Liver (tissue), 3 donors: Measurements from ENCODE around the gene PATL2.

ENCODE experiments used
- EGR1 ChIP-seq, 2 donors: IDR thresholded peaks; 2 replicates each; pipeline ENCODE4 v1.6.1; 2016 to 2018; ENCODE audit warnings: antibody characterized with exemption in 2 of 2, low read depth in 2 of 2
- GABPA ChIP-seq, 2 donors: IDR thresholded peaks in 1 of 2; conservative IDR thresholded peaks in 1 of 2; 2 replicates each; pipeline ENCODE4 v1.6.1; 2016; ENCODE audit warnings: antibody characterized with exemption in 2 of 2, mild to moderate bottlenecking in 1 of 2, moderate library complexity in 1 of 2
- HNF4A ChIP-seq, 2 donors: conservative IDR thresholded peaks; 2 replicates each; pipeline ENCODE4 v1.6.1; 2016; ENCODE audit warnings: antibody characterized with exemption in 2 of 2, mild to moderate bottlenecking in 2 of 2
- HNF4G ChIP-seq: IDR thresholded peaks from 2 replicates; pipeline ENCODE4 v1.6.1; 2016; ENCODE audit warnings: antibody characterized with exemption
- JUND ChIP-seq, 2 donors: IDR thresholded peaks; 2 replicates each; pipeline ENCODE4 v1.6.1; 2016; ENCODE audit warnings: antibody characterized with exemption in 2 of 2
- RAD21 ChIP-seq, 2 donors: IDR thresholded peaks; 2 replicates each; pipeline ENCODE4 v1.6.1; 2016; ENCODE audit warnings: antibody characterized with exemption in 2 of 2, mild to moderate bottlenecking in 2 of 2
- SP1 ChIP-seq: IDR thresholded peaks from 2 replicates; pipeline ENCODE4 v1.6.1; 2018; ENCODE audit warnings: antibody characterized with exemption, mild to moderate bottlenecking
- TAF1 ChIP-seq: conservative IDR thresholded peaks from 2 replicates; pipeline ENCODE4 v1.6.1; 2016; ENCODE audit warnings: antibody characterized with exemption, mild to moderate bottlenecking
- YY1 ChIP-seq: IDR thresholded peaks from 2 replicates; pipeline ENCODE4 v1.6.1; 2016; ENCODE audit warnings: antibody characterized with exemption, mild to moderate bottlenecking
- TF ChIP-seq, protein P1 (sequence below): fragments of 150-350 bp; IDR thresholded peaks from 2 replicates; pipeline ENCODE4 v1.5.1; 2017; ENCODE audit warnings: improper control_type of control experiment, low read depth, low read length; ENCODE audit not compliant: missing input control
- TF ChIP-seq, protein P2 (sequence below): IDR thresholded peaks from 2 replicates; pipeline ENCODE4 v1.6.1; 2016; ENCODE audit warnings: antibody characterized with exemption
- TF ChIP-seq, protein P3 (sequence below): IDR thresholded peaks from 2 replicates; pipeline ENCODE4 v1.6.1; 2016; ENCODE audit warnings: antibody characterized with exemption
- TF ChIP-seq, protein P4 (sequence below): IDR thresholded peaks from 2 replicates; pipeline ENCODE4 v1.6.1; 2016; ENCODE audit warnings: antibody characterized with exemption, mild to moderate bottlenecking
- TF ChIP-seq, protein P5 (sequence below): IDR thresholded peaks from 2 replicates; pipeline ENCODE4 v1.6.1; 2016; ENCODE audit warnings: antibody characterized with exemption
- donor health status: healthy.
- donor health status: healthy.

DNA sequence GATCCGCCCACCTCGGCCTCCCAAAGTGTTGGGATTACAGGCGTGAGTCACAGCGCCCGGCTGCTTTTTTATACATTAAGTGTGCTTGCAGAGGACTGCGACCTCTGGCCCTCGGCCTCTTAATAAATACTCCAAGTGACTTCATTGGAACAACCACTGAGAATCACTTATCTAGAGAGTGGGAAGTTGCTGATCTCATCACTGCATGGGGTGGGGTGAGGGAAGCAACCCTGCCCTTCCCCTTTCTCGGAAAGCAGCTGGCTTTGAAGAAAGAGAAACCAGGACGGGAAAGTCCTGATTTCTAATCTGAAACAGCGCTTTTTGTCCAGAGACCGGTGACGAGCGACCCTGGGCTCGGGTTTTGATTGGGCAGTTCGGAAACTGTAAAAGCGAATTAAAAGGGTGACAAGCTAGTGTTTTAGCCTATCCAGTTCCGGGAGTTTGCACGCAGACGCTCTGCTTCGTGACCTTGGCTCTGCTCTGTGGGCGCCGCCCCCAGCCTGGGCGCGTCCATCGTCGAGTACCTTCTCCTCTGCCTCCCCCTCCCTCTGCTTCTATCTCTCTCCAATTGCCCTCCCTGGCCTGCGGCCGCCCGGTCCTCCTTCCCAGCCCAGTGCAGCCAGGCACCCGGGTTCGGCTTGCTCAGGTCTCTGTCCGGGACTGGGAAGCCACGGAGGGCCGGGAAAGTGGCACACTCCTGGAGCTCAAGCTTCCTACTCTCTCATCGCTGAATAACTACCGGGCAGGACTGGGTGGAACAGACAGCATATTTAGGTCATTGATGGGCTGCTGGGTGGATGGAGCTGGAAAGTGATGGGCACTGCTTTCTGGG, 17.7 kb upstream of the PATL2 start:
- TF ChIP-seq YY1 (peak; percentile 80), SP1 (peak; percentile 89), HNF4G (peak; percentile 28), GABPA (IDR thresholded peaks at IDR 0.05 in 1 of 2, conservative IDR thresholded peaks at IDR 0.05 in 1 of 2) (peak in 1 of 2 donors; percentile 57), TAF1 (no peak), RAD21 (IDR thresholded peaks at IDR 0.05) (peak; percentile 22 to 23), EGR1 (IDR thresholded peaks at IDR 0.05; ENCODE audit: low read depth in 2 of 2) (peak in 1 of 2 donors; percentile 58), HNF4A (conservative IDR thresholded peaks at IDR 0.05) (peak; percentile 60 to 65), JUND (IDR thresholded peaks at IDR 0.05) (peak; percentile 97)
- TF ChIP-seq, protein P1, sequence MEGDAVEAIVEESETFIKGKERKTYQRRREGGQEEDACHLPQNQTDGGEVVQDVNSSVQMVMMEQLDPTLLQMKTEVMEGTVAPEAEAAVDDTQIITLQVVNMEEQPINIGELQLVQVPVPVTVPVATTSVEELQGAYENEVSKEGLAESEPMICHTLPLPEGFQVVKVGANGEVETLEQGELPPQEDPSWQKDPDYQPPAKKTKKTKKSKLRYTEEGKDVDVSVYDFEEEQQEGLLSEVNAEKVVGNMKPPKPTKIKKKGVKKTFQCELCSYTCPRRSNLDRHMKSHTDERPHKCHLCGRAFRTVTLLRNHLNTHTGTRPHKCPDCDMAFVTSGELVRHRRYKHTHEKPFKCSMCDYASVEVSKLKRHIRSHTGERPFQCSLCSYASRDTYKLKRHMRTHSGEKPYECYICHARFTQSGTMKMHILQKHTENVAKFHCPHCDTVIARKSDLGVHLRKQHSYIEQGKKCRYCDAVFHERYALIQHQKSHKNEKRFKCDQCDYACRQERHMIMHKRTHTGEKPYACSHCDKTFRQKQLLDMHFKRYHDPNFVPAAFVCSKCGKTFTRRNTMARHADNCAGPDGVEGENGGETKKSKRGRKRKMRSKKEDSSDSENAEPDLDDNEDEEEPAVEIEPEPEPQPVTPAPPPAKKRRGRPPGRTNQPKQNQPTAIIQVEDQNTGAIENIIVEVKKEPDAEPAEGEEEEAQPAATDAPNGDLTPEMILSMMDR = no peak
- TF ChIP-seq, protein P2, sequence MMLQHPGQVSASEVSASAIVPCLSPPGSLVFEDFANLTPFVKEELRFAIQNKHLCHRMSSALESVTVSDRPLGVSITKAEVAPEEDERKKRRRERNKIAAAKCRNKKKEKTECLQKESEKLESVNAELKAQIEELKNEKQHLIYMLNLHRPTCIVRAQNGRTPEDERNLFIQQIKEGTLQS = peak; percentile 86
- TF ChIP-seq, protein P3, sequence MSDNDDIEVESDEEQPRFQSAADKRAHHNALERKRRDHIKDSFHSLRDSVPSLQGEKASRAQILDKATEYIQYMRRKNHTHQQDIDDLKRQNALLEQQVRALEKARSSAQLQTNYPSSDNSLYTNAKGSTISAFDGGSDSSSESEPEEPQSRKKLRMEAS = peak; percentile 87
- TF ChIP-seq, protein P4, sequence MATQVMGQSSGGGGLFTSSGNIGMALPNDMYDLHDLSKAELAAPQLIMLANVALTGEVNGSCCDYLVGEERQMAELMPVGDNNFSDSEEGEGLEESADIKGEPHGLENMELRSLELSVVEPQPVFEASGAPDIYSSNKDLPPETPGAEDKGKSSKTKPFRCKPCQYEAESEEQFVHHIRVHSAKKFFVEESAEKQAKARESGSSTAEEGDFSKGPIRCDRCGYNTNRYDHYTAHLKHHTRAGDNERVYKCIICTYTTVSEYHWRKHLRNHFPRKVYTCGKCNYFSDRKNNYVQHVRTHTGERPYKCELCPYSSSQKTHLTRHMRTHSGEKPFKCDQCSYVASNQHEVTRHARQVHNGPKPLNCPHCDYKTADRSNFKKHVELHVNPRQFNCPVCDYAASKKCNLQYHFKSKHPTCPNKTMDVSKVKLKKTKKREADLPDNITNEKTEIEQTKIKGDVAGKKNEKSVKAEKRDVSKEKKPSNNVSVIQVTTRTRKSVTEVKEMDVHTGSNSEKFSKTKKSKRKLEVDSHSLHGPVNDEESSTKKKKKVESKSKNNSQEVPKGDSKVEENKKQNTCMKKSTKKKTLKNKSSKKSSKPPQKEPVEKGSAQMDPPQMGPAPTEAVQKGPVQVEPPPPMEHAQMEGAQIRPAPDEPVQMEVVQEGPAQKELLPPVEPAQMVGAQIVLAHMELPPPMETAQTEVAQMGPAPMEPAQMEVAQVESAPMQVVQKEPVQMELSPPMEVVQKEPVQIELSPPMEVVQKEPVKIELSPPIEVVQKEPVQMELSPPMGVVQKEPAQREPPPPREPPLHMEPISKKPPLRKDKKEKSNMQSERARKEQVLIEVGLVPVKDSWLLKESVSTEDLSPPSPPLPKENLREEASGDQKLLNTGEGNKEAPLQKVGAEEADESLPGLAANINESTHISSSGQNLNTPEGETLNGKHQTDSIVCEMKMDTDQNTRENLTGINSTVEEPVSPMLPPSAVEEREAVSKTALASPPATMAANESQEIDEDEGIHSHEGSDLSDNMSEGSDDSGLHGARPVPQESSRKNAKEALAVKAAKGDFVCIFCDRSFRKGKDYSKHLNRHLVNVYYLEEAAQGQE = peak; percentile 90
- TF ChIP-seq, protein P5, sequence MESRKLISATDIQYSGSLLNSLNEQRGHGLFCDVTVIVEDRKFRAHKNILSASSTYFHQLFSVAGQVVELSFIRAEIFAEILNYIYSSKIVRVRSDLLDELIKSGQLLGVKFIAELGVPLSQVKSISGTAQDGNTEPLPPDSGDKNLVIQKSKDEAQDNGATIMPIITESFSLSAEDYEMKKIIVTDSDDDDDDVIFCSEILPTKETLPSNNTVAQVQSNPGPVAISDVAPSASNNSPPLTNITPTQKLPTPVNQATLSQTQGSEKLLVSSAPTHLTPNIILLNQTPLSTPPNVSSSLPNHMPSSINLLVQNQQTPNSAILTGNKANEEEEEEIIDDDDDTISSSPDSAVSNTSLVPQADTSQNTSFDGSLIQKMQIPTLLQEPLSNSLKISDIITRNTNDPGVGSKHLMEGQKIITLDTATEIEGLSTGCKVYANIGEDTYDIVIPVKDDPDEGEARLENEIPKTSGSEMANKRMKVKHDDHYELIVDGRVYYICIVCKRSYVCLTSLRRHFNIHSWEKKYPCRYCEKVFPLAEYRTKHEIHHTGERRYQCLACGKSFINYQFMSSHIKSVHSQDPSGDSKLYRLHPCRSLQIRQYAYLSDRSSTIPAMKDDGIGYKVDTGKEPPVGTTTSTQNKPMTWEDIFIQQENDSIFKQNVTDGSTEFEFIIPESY = peak; percentile 62
